GM12873 (cell line): ENCODE measurements around the gene DNAJB6.

Source experiments
- CTCF ChIP-seq: IDR thresholded peaks from 2 replicates; pipeline ENCODE4 v1.5.1; 2012; ENCODE audit warnings: low read depth, mild to moderate bottlenecking, moderate library complexity, low read length, control low read depth; ENCODE audit not compliant: insufficient read depth; ENCODE audit errors: missing control alignments

Gene DNAJB6

GRCh38 chr7:157423348-157423747, 86.5 kb downstream of the DNAJB6 start:
- TF ChIP-seq CTCF: no peak

GRCh38 chr7:157423886-157424565, 87.2 kb downstream of the DNAJB6 start:
- TF ChIP-seq CTCF: no peak

- no peak for TF ChIP-seq CTCF
Measured at GRCh38 chr7:157425137-157425731, 88.4 kb downstream of the DNAJB6 start.

- TF ChIP-seq CTCF: no peak
Measured at GRCh38 chr7:157425761-157426160, 89.0 kb downstream of the DNAJB6 start.

- no peak for TF ChIP-seq CTCF
Measured at GRCh38 chr7:157426463-157427301, 89.9 kb downstream of the DNAJB6 start.

- TF ChIP-seq CTCF: no peak
Measured at GRCh38 chr7:157427811-157428553, 91.2 kb downstream of the DNAJB6 start.
